ENCODE data around the gene PIGBOS1. TPM values are rescaled to one million over a fixed set of nuclear protein-coding genes. Genes with fewer than 3 reads are reported as not detected.

The PIGBOS1 gene
- total and polyA plus RNA-seq, 9 of the 15 experiments (the other 6 are each of a cell fraction or from before 2014, with no cell fraction given): 25.2 to 76.2 (median 46.0) TPM

- TF ChIP-seq ZMIZ1 (IDR thresholded peaks at IDR 0.05; ENCODE audit: low read depth in 2 of 2, low read length in 2 of 2) (no peak), SMARCE1 (IDR thresholded peaks at IDR 0.05) (peak; percentile 97), IRF1 (CRISPR knock-in tag; IDR thresholded peaks at IDR 0.05; ENCODE audit: borderline replicate concordance) (no peak), ZNF316 (IDR thresholded peaks at IDR 0.05) (peak; percentile 91), MITF (IDR thresholded peaks at IDR 0.05) (no peak), ARID3A (IDR thresholded peaks at IDR 0.05; ENCODE audit: borderline replicate concordance, low read depth, low read length) (peak; percentile 93; the same call in 1 of the 2 replicates), RBM14 (IDR thresholded peaks at IDR 0.05; ENCODE audit: borderline replicate concordance, insufficient read depth, low read depth, low read length) (no peak), FOXK1 (CRISPR knock-in tag; IDR thresholded peaks at IDR 0.05; ENCODE audit: borderline replicate concordance) (no peak), POLR2AphosphoS2 (IDR thresholded peaks at IDR 0.05; ENCODE audit: low read length) (no peak), CBX5 (IDR thresholded peaks at IDR 0.05; ENCODE audit: borderline replicate concordance, low read depth) (no peak), CLOCK (CRISPR knock-in tag; IDR thresholded peaks at IDR 0.05; ENCODE audit: borderline replicate concordance) (no peak), EZH2 (IDR thresholded peaks at IDR 0.05; ENCODE audit: borderline replicate concordance, low read depth, low read length) (no peak)
Measured at GRCh38 chr15:55279746-55280351, 39.1 kb downstream of the PIGBOS1 start (continued).
